ENCODE results near the gene GALNT2. TPM values are rescaled to one million over a fixed set of nuclear protein-coding genes. Genes with fewer than 3 reads are reported as not detected.

GALNT2 gene
- total and polyA plus RNA-seq, 9 of the 15 experiments (the other 6 are each of a cell fraction or from before 2014, with no cell fraction given) = 1.6 to 106 (median 51.9) TPM

DNA sequence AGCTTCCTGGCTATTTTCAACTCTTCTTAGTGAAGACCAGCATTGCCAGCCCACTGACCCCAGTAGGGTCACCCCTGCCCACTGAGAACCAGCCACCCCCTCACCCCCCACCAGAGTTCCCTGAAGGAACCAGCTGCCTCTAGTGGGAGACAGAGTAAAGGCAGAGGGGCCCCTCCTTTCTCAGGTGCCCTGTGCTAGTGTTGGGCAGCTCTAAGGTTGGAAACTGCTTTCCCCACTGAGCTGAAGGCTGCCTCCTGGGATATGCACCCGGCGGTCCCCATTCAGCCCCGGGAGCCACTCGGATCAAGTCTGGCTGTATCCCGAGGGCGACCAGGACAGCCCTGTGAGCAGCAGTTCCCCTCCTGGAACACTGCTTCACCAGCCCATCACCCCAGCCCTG is 248.1 kb downstream of the GALNT2 start:
- TF ChIP-seq SRSF1 (IDR thresholded peaks at IDR 0.05; ENCODE audit: low read depth, low read length) (no peak), HES1 (IDR thresholded peaks at IDR 0.05; ENCODE audit: low read depth) (no peak), CTCF (IDR thresholded peaks at IDR 0.05 in 2 of 3, conservative IDR thresholded peaks at IDR 0.05 in 1 of 3; ENCODE audit: insufficient read depth in 2 of 3, low read depth in 1 of 3, low read length in 3 of 3) (0 out of 6 replicates have a peak, but pooled peaks of 1 of the 3 experiments have one; percentile 15)
- TF ChIP-seq, protein P1, sequence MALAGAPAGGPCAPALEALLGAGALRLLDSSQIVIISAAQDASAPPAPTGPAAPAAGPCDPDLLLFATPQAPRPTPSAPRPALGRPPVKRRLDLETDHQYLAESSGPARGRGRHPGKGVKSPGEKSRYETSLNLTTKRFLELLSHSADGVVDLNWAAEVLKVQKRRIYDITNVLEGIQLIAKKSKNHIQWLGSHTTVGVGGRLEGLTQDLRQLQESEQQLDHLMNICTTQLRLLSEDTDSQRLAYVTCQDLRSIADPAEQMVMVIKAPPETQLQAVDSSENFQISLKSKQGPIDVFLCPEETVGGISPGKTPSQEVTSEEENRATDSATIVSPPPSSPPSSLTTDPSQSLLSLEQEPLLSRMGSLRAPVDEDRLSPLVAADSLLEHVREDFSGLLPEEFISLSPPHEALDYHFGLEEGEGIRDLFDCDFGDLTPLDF (CRISPR knock-in tag; IDR thresholded peaks at IDR 0.05) = no peak
- no peak overlapping the region for H3K27ac ChIP-seq (ENCODE audit: extremely low read depth, low read depth, low read length)
- no peaks in the 10 kb centered on the region for H3K9me3 ChIP-seq (replicated peaks; ENCODE audit: control insufficient read depth, insufficient read depth, low read depth, low read length)
- no peak overlapping the region for H2AFZ ChIP-seq (ENCODE audit: low read depth, low read length)
- peaks cover 2% of the 10 kb centered on the region for H3K9me1 ChIP-seq (ENCODE audit: control insufficient read depth, insufficient read depth, low read length)
- no peak overlapping the region for H3K9ac ChIP-seq (ENCODE audit: insufficient read depth in 1 of 2, low read depth in 2 of 2, low read length in 2 of 2)
- no TSS peak for BruUV-seq (replicated peaks)
- peaks cover 32 to 60% of the 10 kb centered on the region in 2 experiments for H3K27me3 ChIP-seq (ENCODE audit: control insufficient read depth in 2 of 2, insufficient read depth in 2 of 2, low read length in 2 of 2)
- H4K20me1 ChIP-seq (replicated peaks; ENCODE audit: control insufficient read depth, insufficient read depth, low read length) = 0 out of 2 replicates have a peak, but pooled peaks cover 4% of the 10 kb centered on the region
- no peak for FAIRE-seq
- WGBS (ENCODE audit: insufficient coverage, low coverage, missing lambda C conversion rate) = 1% methylated on average over 6 of the region's 6 CpGs
- no peak overlapping the region for H3K4me3 ChIP-seq
- no peak for ATAC-seq
- intact Hi-C loops (cut with micrococcal nuclease) (no loop called here), in situ Hi-C loops (cut with MboI) (loop anchor here (25.0 kb wide), 1 partner anchor 603 kb away; no protein-coding TSS in a partner anchor)
- no peak overlapping the region for H3K4me2 ChIP-seq (ENCODE audit: insufficient read depth, low read length)
- no peaks in the 10 kb centered on the region for H3K36me3 ChIP-seq (ENCODE audit: control insufficient read depth, insufficient read depth, low read length)
- no peaks in the 10 kb centered on the region for H3K79me2 ChIP-seq (ENCODE audit: control insufficient read depth, insufficient read depth, low read length)
- H3K4me1 ChIP-seq (replicated peaks in 1 of 2; ENCODE audit: control insufficient read depth in 2 of 2, insufficient read depth in 2 of 2, low read length in 2 of 2) = 0 out of 5 replicates have a peak, but pooled peaks cover 0 to 3% of the 10 kb centered on the region in 2 experiments
- ChIA-PET POLR2A (interaction anchor here (1.7 to 1.9 kb wide), 2 partner anchors 8 to 9 kb away, joined by 5 to 7 read pairs; no protein-coding TSS in a partner anchor), CTCF (ENCODE audit: low intra/inter-chr PET ratio) (interaction anchor here (0.6 kb wide), 1 partner anchor 12 kb away, joined by 3 read pairs; no protein-coding TSS in a partner anchor)
- no peak for DNase-seq (ENCODE audit: extremely low read depth in 1 of 4, low spot score in 3 of 4)

All from K562 (cell line).